Epidermal melanocyte (primary cell): ENCODE data around the gene SALL1.

ENCODE experiments used
- DNase-seq: peaks from one replicate; pipeline ENCODE4 v3.0.0; 2011; ENCODE audit warnings: low spot score; ENCODE audit not compliant: insufficient read length

The SALL1 gene

DNA sequence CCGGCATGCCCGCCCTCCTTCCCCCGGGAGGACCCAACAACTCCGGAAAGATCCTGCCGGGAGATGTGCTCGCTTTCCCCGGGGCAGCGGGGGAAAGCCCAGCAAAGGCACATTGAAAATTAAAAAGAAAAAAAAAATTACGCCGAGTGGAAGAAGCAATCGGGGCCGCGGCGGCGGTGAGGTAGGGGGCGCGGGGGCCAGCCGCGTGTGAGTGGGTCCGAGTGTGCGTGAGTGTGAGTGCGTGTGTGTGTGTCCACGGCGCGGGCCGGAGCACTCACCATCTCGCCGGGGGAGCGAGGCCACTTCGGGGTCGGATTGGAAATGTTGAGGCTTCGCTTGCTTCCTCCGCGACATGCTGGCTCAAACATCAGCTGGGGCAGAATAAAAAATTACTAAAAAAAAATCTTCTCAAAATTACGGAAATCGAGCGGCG lies at the start of gene SALL1:
SALL1 (minus strand) TSS at position 383 of the 433 bp plus-strand sequence; CDS start at position 354, 29 bp downstream.
- no peak for DNase-seq

DNA sequence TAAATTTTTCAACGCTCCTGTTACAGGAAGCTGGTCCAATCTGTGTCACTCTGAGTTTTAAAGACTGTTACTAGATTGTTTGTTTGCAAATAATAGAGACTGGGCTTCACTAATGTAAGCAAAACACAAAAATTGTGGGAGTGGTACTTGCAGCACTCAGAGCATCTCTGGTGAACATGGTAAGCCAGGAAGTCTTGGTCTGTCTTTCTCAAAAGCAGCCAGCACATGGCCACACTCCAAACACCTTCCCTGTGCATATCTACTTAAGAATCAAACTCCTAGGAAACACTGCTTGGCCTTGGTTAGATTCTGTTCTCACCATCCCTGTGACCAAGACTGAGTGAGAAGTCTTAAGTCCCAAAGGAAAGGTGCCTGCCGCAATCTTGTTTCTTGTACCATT lies 49.7 kb upstream of the SALL1 start:
- DNase-seq = no peak

DNA sequence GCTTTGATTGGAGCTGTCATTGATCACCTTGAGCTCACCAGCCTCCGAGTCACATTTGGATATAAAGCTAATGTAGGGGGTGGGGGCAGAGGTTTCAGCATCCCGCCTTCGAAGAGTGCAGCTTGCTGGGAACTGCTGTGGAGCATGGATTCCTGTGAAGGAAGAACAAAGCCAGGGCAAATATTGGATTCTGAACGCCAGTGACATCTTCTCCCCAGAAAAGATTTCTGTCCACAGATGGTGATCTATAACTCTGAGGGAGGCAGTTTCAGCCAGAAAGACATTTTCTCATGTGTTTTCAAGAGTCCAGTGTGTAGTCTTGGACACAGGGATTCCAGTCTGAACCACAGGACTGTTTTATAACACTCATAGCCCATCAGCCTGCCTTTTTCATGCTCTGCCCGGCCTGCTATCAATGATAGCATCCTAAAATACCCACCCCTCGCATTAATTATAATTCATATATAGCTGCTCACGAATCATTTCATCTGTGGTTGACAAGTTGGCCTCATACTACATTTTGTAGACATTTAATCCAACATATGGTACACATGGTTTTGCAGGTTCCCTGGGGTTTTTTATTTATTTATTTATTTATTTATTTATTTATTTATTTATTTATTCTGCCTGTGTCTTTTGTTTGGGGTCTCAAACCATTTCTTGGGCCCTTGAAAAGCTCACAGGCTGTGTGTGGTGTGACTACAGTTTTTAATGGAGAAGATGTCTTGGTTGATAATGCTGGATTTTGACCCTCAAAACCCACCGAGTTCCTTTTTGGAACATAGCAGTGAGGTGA lies 47.1 kb upstream of the SALL1 start:
- no peak for DNase-seq

GRCh38 chr16:51193879-51194278 lies 42.8 kb upstream of the SALL1 start:
- no peak for DNase-seq

GRCh38 chr16:51184702-51185433 lies 33.8 kb upstream of the SALL1 start:
- DNase-seq = no peak

DNA sequence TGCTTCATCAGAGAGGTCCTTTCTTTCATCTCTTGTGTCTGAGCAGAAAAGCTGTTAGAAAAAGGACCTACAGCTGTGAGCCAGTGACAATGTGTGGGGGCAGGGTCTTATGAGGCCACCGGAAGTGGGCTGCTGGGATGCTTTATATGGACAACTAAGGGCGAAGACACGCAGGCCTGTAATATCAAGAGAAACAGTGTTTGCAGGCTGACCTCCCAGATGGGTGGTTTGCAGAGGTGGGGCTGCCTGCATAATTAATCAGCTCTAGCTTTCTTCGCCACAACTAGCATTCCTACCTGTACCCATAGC lies 30.4 kb upstream of the SALL1 start:
- no peak for DNase-seq

- no peak for DNase-seq
Observed at GRCh38 chr16:51180719-51181502, 29.8 kb upstream of the SALL1 start.

DNA sequence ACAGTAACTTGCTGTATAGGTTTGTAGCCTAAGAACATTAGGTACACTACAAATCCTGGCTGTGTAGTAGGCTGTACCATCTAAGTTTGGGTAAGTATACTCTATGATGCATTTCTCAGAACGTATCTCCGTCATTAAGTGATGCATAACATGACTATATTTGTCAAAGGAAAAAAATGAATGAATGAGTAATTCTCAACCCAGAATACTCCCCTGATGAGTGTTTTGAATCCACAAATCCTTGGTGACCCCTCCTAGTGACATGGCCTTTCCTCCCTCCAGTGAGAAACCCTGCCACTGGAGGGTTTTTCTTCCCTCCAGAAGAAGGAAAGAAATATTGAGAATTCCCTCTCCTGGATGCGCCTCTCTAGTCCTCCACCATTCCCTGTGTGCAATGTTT lies 24.0 kb upstream of the SALL1 start:
- no peak for DNase-seq

DNA sequence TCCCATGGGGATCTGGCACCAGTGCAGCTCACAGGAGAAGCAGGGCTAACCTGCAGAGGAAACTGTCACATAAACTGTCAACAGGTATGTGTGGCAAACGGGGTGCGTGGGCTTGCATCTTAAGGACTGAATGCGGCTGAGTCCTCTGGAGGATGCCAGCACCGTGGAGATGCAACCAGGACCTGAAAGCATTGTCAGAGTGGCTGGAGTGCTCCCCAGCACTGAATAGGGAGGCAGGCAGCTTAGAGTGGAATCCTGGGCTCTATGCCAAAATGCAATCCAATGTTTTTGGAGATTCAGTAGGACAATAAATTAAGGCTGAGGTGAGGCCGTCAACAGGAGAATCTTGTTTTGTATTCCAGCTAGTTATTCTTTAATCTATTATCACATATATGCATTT lies 21.3 kb upstream of the SALL1 start:
- no peak for DNase-seq

GRCh38 chr16:51168755-51169154 lies 17.7 kb upstream of the SALL1 start:
- DNase-seq = no peak

GRCh38 chr16:51167170-51167895 lies 16.3 kb upstream of the SALL1 start:
- no peak for DNase-seq

DNA sequence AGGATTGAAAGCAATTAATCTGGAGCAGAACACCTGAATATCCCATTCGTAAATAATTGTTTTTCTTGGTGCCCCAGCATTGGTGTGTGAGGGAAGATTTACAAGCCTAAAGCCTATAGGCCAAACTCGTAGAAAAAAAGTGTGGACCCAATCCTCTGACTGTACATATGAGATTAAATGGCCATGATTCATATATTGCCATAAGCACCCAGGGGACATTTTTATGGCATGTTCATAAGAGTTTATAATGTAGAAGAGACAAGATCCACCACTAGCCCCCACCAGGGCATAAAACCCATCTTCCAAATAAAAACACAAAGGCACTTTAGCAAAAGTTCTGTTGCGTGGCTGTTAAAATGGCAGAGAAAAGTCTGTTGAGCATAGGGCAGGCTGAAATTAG lies 15.5 kb upstream of the SALL1 start:
- DNase-seq = no peak

- no peak for DNase-seq
Observed at GRCh38 chr16:51166091-51166490, 15.0 kb upstream of the SALL1 start.

GRCh38 chr16:51165043-51165442 lies 14.0 kb upstream of the SALL1 start:
- DNase-seq = no peak

- no peak for DNase-seq
Observed at GRCh38 chr16:51164574-51164973, 13.5 kb upstream of the SALL1 start.

GRCh38 chr16:51163894-51164566 lies 13.0 kb upstream of the SALL1 start:
- no peak for DNase-seq

- DNase-seq = no peak
Observed at GRCh38 chr16:51163366-51163765, 12.3 kb upstream of the SALL1 start.

GRCh38 chr16:51161440-51162195 lies 10.5 kb upstream of the SALL1 start:
- no peak for DNase-seq

DNA sequence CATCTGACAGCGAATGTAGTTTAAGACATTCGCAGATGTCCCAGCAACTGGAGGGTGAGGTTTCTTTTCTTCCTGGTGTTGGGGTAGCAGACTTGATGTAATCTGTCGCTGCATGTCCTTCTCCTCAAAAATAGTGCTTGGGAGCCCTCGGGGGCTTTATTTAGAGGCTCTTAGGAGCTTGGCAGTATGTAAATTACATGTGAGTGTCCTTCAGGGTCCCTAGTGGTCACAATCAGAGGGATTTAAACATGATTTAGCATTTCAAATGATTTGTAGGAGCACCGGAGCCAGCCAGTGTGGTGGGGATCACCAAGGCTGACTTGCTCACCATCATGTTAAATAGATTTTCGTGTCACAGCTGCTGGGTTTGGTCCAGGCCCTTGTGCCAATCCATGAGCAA lies 8.8 kb upstream of the SALL1 start:
- DNase-seq = no peak

GRCh38 chr16:51159296-51159695 lies 8.2 kb upstream of the SALL1 start:
- DNase-seq = no peak
